Hepatocyte (in vitro differentiated cells): Measurements from ENCODE around the gene ACAP3. TPM values are rescaled to one million over a fixed set of nuclear protein-coding genes. Genes with fewer than 3 reads are reported as not detected.

Experiments used
- DNase-seq: peaks from one replicate; pipeline ENCODE4 v3.0.0-alpha.2; 2016; ENCODE audit warnings: low spot score
- H2AFZ ChIP-seq: fragments of 200-600 bp; sonication (generic); 2 replicates; pipeline ENCODE4 v1.6.0; 2016; ENCODE audit warnings: antibody characterized with exemption, mild to moderate bottlenecking
- H3K27ac ChIP-seq: fragments of 200-600 bp; sonication (generic); 2 replicates; pipeline ENCODE4 v1.5.1; 2016; ENCODE audit warnings: mild to moderate bottlenecking
- H3K27me3 ChIP-seq: fragments of 200-600 bp; sonication (generic); 2 replicates; pipeline ENCODE4 v1.6.1; 2016
- H3K36me3 ChIP-seq: fragments of 200-600 bp; sonication (generic); replicated peaks from 2 replicates; pipeline ENCODE4 v1.5.1; 2016; ENCODE audit warnings: low read depth; ENCODE audit not compliant: insufficient read depth
- H3K4me1 ChIP-seq: fragments of 200-600 bp; sonication (generic); 2 replicates; pipeline ENCODE4 v1.5.1; 2016; ENCODE audit warnings: mild to moderate bottlenecking, moderate library complexity; ENCODE audit not compliant: insufficient read depth
- H3K4me2 ChIP-seq: fragments of 200-600 bp; sonication (generic); 2 replicates; pipeline ENCODE4 v1.6.0; 2016
- H3K4me3 ChIP-seq: fragments of 200-600 bp; sonication (generic); 2 replicates; pipeline ENCODE4 v1.5.1; 2016; ENCODE audit warnings: mild to moderate bottlenecking
- H3K79me2 ChIP-seq: fragments of 200-600 bp; sonication (generic); 2 replicates; pipeline ENCODE4 v1.6.0; 2017; ENCODE audit warnings: mild to moderate bottlenecking
- H3K9me2 ChIP-seq: fragments of 200-600 bp; sonication (generic); replicated peaks from 2 replicates; pipeline ENCODE4 v1.6.0; 2017; ENCODE audit warnings: mild to moderate bottlenecking; ENCODE audit not compliant: insufficient read depth
- H3K9me3 ChIP-seq: fragments of 200-600 bp; sonication (generic); 2 replicates; pipeline ENCODE4 v1.5.1; 2016; ENCODE audit warnings: low read depth, mild to moderate bottlenecking
- H4K20me1 ChIP-seq: fragments of 200-600 bp; sonication (generic); 2 replicates; pipeline ENCODE4 v1.6.0; 2016; ENCODE audit warnings: mild to moderate bottlenecking; ENCODE audit not compliant: insufficient read depth, poor library complexity, severe bottlenecking
- CTCF ChIP-seq: fragments of 200-600 bp; sonication (generic); IDR thresholded peaks from 2 replicates; pipeline ENCODE4 v1.5.1; 2016; ENCODE audit warnings: antibody characterized with exemption, mild to moderate bottlenecking; ENCODE audit not compliant: poor library complexity
- EZH2 ChIP-seq: fragments of 200-600 bp; sonication (generic); IDR thresholded peaks from 2 replicates; pipeline ENCODE4 v1.6.1; 2016; ENCODE audit warnings: antibody characterized with exemption, mild to moderate bottlenecking, borderline replicate concordance
- EZH2phosphoT487 ChIP-seq: fragments of 200-600 bp; sonication (generic); IDR thresholded peaks from one replicate; pipeline ENCODE4 v1.6.1; 2018; ENCODE audit warnings: antibody characterized with exemption, mild to moderate bottlenecking, low read depth, moderate library complexity; ENCODE audit not compliant: unreplicated experiment, severe bottlenecking
- WGBS: methylation state at CpG from one replicate; pipeline ENCODE4 v1.1.6; 2016; ENCODE audit warnings: low lambda C conversion rate; ENCODE audit errors: missing lambda C conversion rate; 5-methylcytosine and 5-hydroxymethylcytosine counted together
- polyA plus RNA-seq: library from polyadenylated mRNA; unstranded; fragments of >200 nt; fragmentation: Nextera tagmentation; extraction: Ambion mirVana; gene quantifications from 2 replicates; pipeline ENCODE4 v1.2.1, GENCODE V29; 2016
- total RNA-seq: library from RNA; depleted of rRNA; stranded (reverse); fragments of >200 nt; gene quantifications from 2 replicates; pipeline ENCODE4 v1.2.3, GENCODE V29; 2014

ACAP3 gene
- total and polyA plus RNA-seq, 2 experiments from 2014 or later = 56.0 to 87.1 TPM

GRCh38 chr1:1264026-1264425 lies 43.7 kb downstream of the ACAP3 start:
- 82% methylated on average over 9 of the region's 9 CpGs for WGBS
- H3K79me2 ChIP-seq = peaks cover 47% of the 10 kb centered on the region
- H3K4me2 ChIP-seq = no peak overlapping the region

GRCh38 chr1:1262758-1263157 lies 45.0 kb downstream of the ACAP3 start:
- no peak overlapping the region for H3K27ac ChIP-seq
- no peaks in the 10 kb centered on the region for H3K9me3 ChIP-seq
- peaks cover 28% of the 10 kb centered on the region for H4K20me1 ChIP-seq
- H3K36me3 ChIP-seq = no peaks in the 10 kb centered on the region
- no peak for TF ChIP-seq EZH2phosphoT487
- TF ChIP-seq EZH2 = no peak
- TF ChIP-seq CTCF = no peak
- H3K27me3 ChIP-seq = no peaks in the 10 kb centered on the region
- no peak overlapping the region for H3K4me3 ChIP-seq
- H3K9me2 ChIP-seq = no peaks in the 10 kb centered on the region
- no peak for DNase-seq
- no peaks in the 10 kb centered on the region for H3K4me1 ChIP-seq
- no peak overlapping the region for H3K4me2 ChIP-seq
- WGBS = 96% methylated on average over 8 of the region's 8 CpGs
- peaks cover 36% of the 10 kb centered on the region for H3K79me2 ChIP-seq
- no peak overlapping the region for H2AFZ ChIP-seq

More at GRCh38 chr1:1264026-1264425, 43.7 kb downstream of the ACAP3 start:
- no peak for DNase-seq
- no peak for TF ChIP-seq EZH2
- TF ChIP-seq CTCF = no peak
- no peak for TF ChIP-seq EZH2phosphoT487
- H3K9me3 ChIP-seq = no peaks in the 10 kb centered on the region
- H3K9me2 ChIP-seq = no peaks in the 10 kb centered on the region
- no peak overlapping the region for H2AFZ ChIP-seq
- no peaks in the 10 kb centered on the region for H3K27me3 ChIP-seq
- no peak overlapping the region for H3K27ac ChIP-seq
- H4K20me1 ChIP-seq = peaks cover 35% of the 10 kb centered on the region
- H3K36me3 ChIP-seq = no peaks in the 10 kb centered on the region
- H3K4me1 ChIP-seq = no peaks in the 10 kb centered on the region
- no peak overlapping the region for H3K4me3 ChIP-seq

- H3K9me3 ChIP-seq = no peaks in the 10 kb centered on the region
- TF ChIP-seq CTCF (no peak), EZH2phosphoT487 (no peak), EZH2 (no peak)
- H3K4me2 ChIP-seq = no peak overlapping the region
- no peaks in the 10 kb centered on the region for H3K9me2 ChIP-seq
- DNase-seq = no peak
- WGBS = 98% methylated on average over 17 of the region's 17 CpGs
- peaks cover 22% of the 10 kb centered on the region for H4K20me1 ChIP-seq
- H3K4me3 ChIP-seq = no peak overlapping the region
- peaks cover 31% of the 10 kb centered on the region for H3K79me2 ChIP-seq
- no peak overlapping the region for H2AFZ ChIP-seq
- no peaks in the 10 kb centered on the region for H3K27me3 ChIP-seq
- H3K4me1 ChIP-seq = no peaks in the 10 kb centered on the region
- H3K36me3 ChIP-seq = no peaks in the 10 kb centered on the region
- H3K27ac ChIP-seq = no peak overlapping the region
Observed at GRCh38 chr1:1262071-1262470, 45.7 kb downstream of the ACAP3 start.
